H1 (cell line): ENCODE results near the gene RAB40B. TPM values are rescaled to one million over a fixed set of nuclear protein-coding genes. Genes with fewer than 3 reads are reported as not detected.

Experiments
- CTCF ChIA-PET: fragments of 300-600 bp; sonication (Branson Sonifier 250); formaldehyde crosslinking; loops from one replicate; lab custom pipeline; 2021; ENCODE audit not compliant: partially characterized antibody; lab: Charles Lee
- POLR2A ChIA-PET: fragments of 300-600 bp; sonication (Branson Sonifier 250); formaldehyde crosslinking; loops from one replicate; lab custom pipeline; 2021; ENCODE audit warnings: inconsistent platforms; ENCODE audit not compliant: partially characterized antibody; lab: Charles Lee
- DNase-seq, 2 experiments: peaks; one replicate each; pipeline versions ENCODE4 v3.0.0 to v3.0.0-alpha.2; 2010 to 2022; ENCODE audit warnings: low spot score in 2 of 2, low read depth in 1 of 2, mixed read lengths in 1 of 2
- FAIRE-seq: peaks from 2 replicates; lab custom pipeline; 2011; peaks lifted over from hg19 to GRCh38; lab: Jason Lieb, UNC
- H2AFZ ChIP-seq: 2 replicates; pipeline ENCODE4 v1.8.1; 2012; ENCODE audit warnings: low read length, inconsistent platforms
- H2AK5ac ChIP-seq: 2 replicates; pipeline ENCODE4 v1.6.1; 2013; ENCODE audit warnings: low read depth, low read length
- H2BK120ac ChIP-seq: replicated peaks from 2 replicates; pipeline ENCODE3; 2013; ENCODE audit warnings: low read depth, low read length, inconsistent platforms
- H2BK12ac ChIP-seq: 2 replicates; pipeline ENCODE4 v1.6.1; 2013; ENCODE audit warnings: low read depth, low read length
- H2BK15ac ChIP-seq: 2 replicates; pipeline ENCODE4 v1.6.1; 2013; ENCODE audit warnings: low read length
- H2BK20ac ChIP-seq: 2 replicates; pipeline ENCODE4 v1.6.1; 2013; ENCODE audit warnings: low read length
- H2BK5ac ChIP-seq: 2 replicates; pipeline ENCODE4 v1.6.1; 2013; ENCODE audit warnings: low read depth, low read length
- H3K14ac ChIP-seq: 2 replicates; pipeline ENCODE4 v1.6.1; 2013; ENCODE audit warnings: inconsistent platforms; ENCODE audit not compliant: insufficient read length
- H3K18ac ChIP-seq: 2 replicates; pipeline ENCODE4 v1.6.1; 2013; ENCODE audit warnings: low read length; ENCODE audit errors: extremely low read depth
- H3K23ac ChIP-seq: 2 replicates; pipeline ENCODE4 v1.6.1; 2013; ENCODE audit warnings: inconsistent platforms; ENCODE audit not compliant: insufficient read length
- H3K23me2 ChIP-seq: 2 replicates; pipeline ENCODE4 v1.6.1; 2013; ENCODE audit warnings: low read depth, low read length
- H3K27ac ChIP-seq: 2 replicates; pipeline ENCODE4 v1.6.1; 2011; ENCODE audit warnings: low read depth, low read length, inconsistent platforms
- H3K27me3 ChIP-seq, 4 experiments: replicated peaks in 1 of 4; 1 replicate in 1 of 4; 2 replicates in 3 of 4; pipeline versions ENCODE4 v1.6.1 to v1.8.1; 2011 to 2013; ENCODE audit warnings: low read length in 3 of 4, mild to moderate bottlenecking in 3 of 4, inconsistent platforms in 2 of 4, mixed read lengths in 2 of 4, moderate library complexity in 1 of 4; ENCODE audit not compliant: control insufficient read depth in 3 of 4, insufficient read depth in 3 of 4; ENCODE audit errors: extremely low read depth in 1 of 4
- H3K36me3 ChIP-seq, 4 experiments: 2 replicates each; pipeline versions ENCODE4 v1.6.1 to v1.8.1; 2011 to 2013; ENCODE audit warnings: mild to moderate bottlenecking in 4 of 4, low read length in 3 of 4, moderate library complexity in 2 of 4, control low read depth in 1 of 4, inconsistent platforms in 1 of 4; ENCODE audit not compliant: insufficient read depth in 4 of 4, control insufficient read depth in 2 of 4
- H3K4ac ChIP-seq: replicated peaks from 2 replicates; pipeline ENCODE3; 2013; ENCODE audit warnings: low read length, low read depth, mixed read lengths, inconsistent platforms; ENCODE audit not compliant: insufficient read length
- H3K4me1 ChIP-seq, 4 experiments: replicated peaks in 1 of 4; 1 replicate in 1 of 4; 2 replicates in 3 of 4; pipeline versions ENCODE4 v1.6.1 to v1.8.1; 2011 to 2013; ENCODE audit warnings: low read length in 3 of 4, inconsistent platforms in 2 of 4, mixed read lengths in 1 of 4; ENCODE audit not compliant: insufficient read depth in 4 of 4, control insufficient read depth in 3 of 4
- H3K4me2 ChIP-seq, 2 experiments: 2 replicates each; pipeline versions ENCODE4 v1.6.1 to v1.8.1; 2011 to 2013; ENCODE audit warnings: low read depth in 2 of 2, low read length in 2 of 2, control low read depth in 1 of 2, inconsistent platforms in 1 of 2, mild to moderate bottlenecking in 1 of 2; ENCODE audit not compliant: insufficient read depth in 1 of 2
- H3K4me3 ChIP-seq, 4 experiments: fragments of 200-600, 300-600 bp in 1 of 4; sonication (generic), shearing (Covaris generic), sonication (Bioruptor Twin) in 1 of 4; 2 replicates each; pipeline versions ENCODE4 v1.5.1 to v1.8.1; 2011 to 2016; ENCODE audit warnings: low read length in 4 of 4, low read depth in 3 of 4, control low read depth in 2 of 4, inconsistent platforms in 2 of 4, mild to moderate bottlenecking in 2 of 4, mixed read lengths in 1 of 4, moderate library complexity in 1 of 4; ENCODE audit not compliant: insufficient read depth in 2 of 4; ENCODE audit errors: extremely low read depth in 1 of 4
- H3K56ac ChIP-seq: replicated peaks from 2 replicates; pipeline ENCODE3; 2013; ENCODE audit warnings: low read depth, mild to moderate bottlenecking, mixed read lengths, low read length, inconsistent platforms; ENCODE audit not compliant: insufficient read length
- H3K79me1 ChIP-seq: 2 replicates; pipeline ENCODE4 v1.6.1; 2013; ENCODE audit warnings: low read depth, low read length, control low read depth
- H3K79me2 ChIP-seq, 2 experiments: 2 replicates each; pipeline versions ENCODE4 v1.6.1 to v1.8.1; 2012 to 2013; ENCODE audit warnings: low read length in 2 of 2, mild to moderate bottlenecking in 2 of 2, inconsistent platforms in 1 of 2; ENCODE audit not compliant: insufficient read depth in 2 of 2, control insufficient read depth in 1 of 2
- H3K9ac ChIP-seq, 4 experiments: replicated peaks in 1 of 4; 1 replicate in 1 of 4; 2 replicates in 3 of 4; pipeline versions ENCODE4 v1.6.1 to v1.8.1; 2011 to 2013; ENCODE audit warnings: low read depth in 3 of 4, low read length in 3 of 4, control low read depth in 2 of 4, mild to moderate bottlenecking in 2 of 4, moderate library complexity in 2 of 4, inconsistent platforms in 1 of 4; ENCODE audit errors: extremely low read depth in 1 of 4
- H3K9me3 ChIP-seq, 2 experiments: 2 replicates each; pipeline versions ENCODE4 v1.6.1 to v1.8.1; 2012 to 2013; ENCODE audit warnings: mild to moderate bottlenecking in 2 of 2, moderate library complexity in 2 of 2, control low read depth in 1 of 2, inconsistent platforms in 1 of 2, low read depth in 1 of 2, low read length in 1 of 2, mixed read lengths in 1 of 2; ENCODE audit not compliant: insufficient read depth in 2 of 2
- H4K20me1 ChIP-seq, 2 experiments: replicated peaks in 1 of 2; 2 replicates each; pipeline versions ENCODE3 to v1.8.1; 2011 to 2013; ENCODE audit warnings: inconsistent platforms in 2 of 2, low read length in 2 of 2, mild to moderate bottlenecking in 1 of 2; ENCODE audit not compliant: insufficient read depth in 2 of 2, control insufficient read depth in 1 of 2
- H4K5ac ChIP-seq: 2 replicates; pipeline ENCODE4 v1.6.1; 2013; ENCODE audit warnings: low read length, low read depth, mixed read lengths, inconsistent platforms; ENCODE audit not compliant: insufficient read length
- H4K8ac ChIP-seq: 2 replicates; pipeline ENCODE4 v1.8.0; 2013; ENCODE audit warnings: mild to moderate bottlenecking, moderate library complexity, low read length, inconsistent platforms; ENCODE audit not compliant: insufficient read depth; ENCODE audit errors: extremely low read depth
- H4K91ac ChIP-seq: replicated peaks from 2 replicates; pipeline ENCODE3; 2013; ENCODE audit warnings: low read length, mixed read lengths, inconsistent platforms; ENCODE audit not compliant: insufficient read length
- ASH2L ChIP-seq: fragments of 200-600, 300-600 bp; sonication (generic); IDR thresholded peaks from one replicate; pipeline ENCODE4 v1.7.1; 2017; ENCODE audit warnings: low read length
- BCL11A ChIP-seq, 2 experiments: IDR thresholded peaks; one replicate each; pipeline ENCODE4 v1.6.1; 2011; ENCODE audit warnings: low read depth in 2 of 2, low read length in 2 of 2, mild to moderate bottlenecking in 2 of 2
- CHD1 ChIP-seq: IDR thresholded peaks from 2 replicates; pipeline ENCODE4 v1.6.1; 2012; ENCODE audit warnings: low read depth, low read length, improper control_type of control experiment
- CREB1 ChIP-seq: IDR thresholded peaks from 2 replicates; pipeline ENCODE4 v1.6.1; 2012; ENCODE audit warnings: inconsistent platforms
- CTCF ChIP-seq, 3 experiments: IDR thresholded peaks; 1 replicate in 2 of 3; 2 replicates in 1 of 3; pipeline versions ENCODE4 v1.5.1 to v1.6.1; 2011; ENCODE audit warnings: low read length in 3 of 3, mild to moderate bottlenecking in 3 of 3, inconsistent platforms in 2 of 3, low read depth in 1 of 3, moderate library complexity in 1 of 3; ENCODE audit not compliant: insufficient read depth in 1 of 3; ENCODE audit errors: control extremely low read depth in 1 of 3
- E2F6 ChIP-seq: IDR thresholded peaks from 2 replicates; pipeline ENCODE4 v1.6.1; 2012; ENCODE audit warnings: inconsistent platforms
- EP300 ChIP-seq, 2 experiments: IDR thresholded peaks; 1 replicate in 1 of 2; 2 replicates in 1 of 2; pipeline ENCODE4 v1.6.1; 2011 to 2012; ENCODE audit warnings: low read depth in 2 of 2, low read length in 2 of 2, mild to moderate bottlenecking in 2 of 2, borderline replicate concordance in 1 of 2, inconsistent platforms in 1 of 2, moderate library complexity in 1 of 2
- SIRT6 ChIP-seq: IDR thresholded peaks from one replicate; pipeline ENCODE4 v1.7.1; 2012; ENCODE audit warnings: low read length, inconsistent platforms
- SP2 ChIP-seq: IDR thresholded peaks from 2 replicates; pipeline ENCODE4 v1.6.1; 2012; ENCODE audit warnings: mild to moderate bottlenecking, low read length, inconsistent platforms
- TEAD4 ChIP-seq: IDR thresholded peaks from 2 replicates; pipeline ENCODE4 v1.6.1; 2012; ENCODE audit warnings: low read depth, low read length, inconsistent platforms, mixed read lengths
- WGBS, 2 experiments: shearing (Covaris generic) in 1 of 2; methylation state at CpG; one replicate each; pipeline versions ENCODE4 v1.1.6 to v1.1.7; 2013 to 2015; ENCODE audit warnings: low lambda C conversion rate in 2 of 2, mixed read lengths in 2 of 2, inconsistent platforms in 1 of 2, low coverage in 1 of 2, missing lambda C conversion rate in 1 of 2; ENCODE audit not compliant: insufficient replicate concordance in 2 of 2, insufficient coverage in 1 of 2, insufficient read length in 1 of 2; ENCODE audit errors: extremely low coverage in 1 of 2, missing lambda C conversion rate in 1 of 2; 5-methylcytosine and 5-hydroxymethylcytosine counted together
- polyA plus RNA-seq, 7 experiments: library from polyadenylated mRNA; depleted of rRNA in 3 of 7; stranded (reverse) in 5 of 7; unstranded in 2 of 7; fragments of >200 nt in 5 of 7; fragments of 200-250 nt in 2 of 7; gene quantifications; 1 replicate in 5 of 7; 2 replicates in 1 of 7; 4 replicates in 1 of 7; pipeline versions ENCODE4 v1.2.1 to v1.2.3, GENCODE V29; 2011 to 2013; ENCODE audit warnings: missing spikeins in 2 of 7, mixed read lengths in 2 of 7
- total RNA-seq: library from RNA; stranded (reverse); fragmentation: NEBNext Ultra II Directional; extraction: Animal tissue kit (Norgen Biotek cat#: 25700); gene quantifications from 2 replicates; pipeline ENCODE4 v1.2.1, GENCODE V29; 2021

The RAB40B gene
- total and polyA plus RNA-seq, 2 of the 8 experiments (the other 6 are each of a cell fraction or from before 2014, with no cell fraction given) = 3.1 to 4.6 TPM

- DNase-seq = no peak
- H4K20me1 ChIP-seq = peaks cover 0 to 9% of the 10 kb centered on the region in 2 experiments
- no peaks in the 10 kb centered on the region for H3K23me2 ChIP-seq
- H3K4me3 ChIP-seq = no peak overlapping the region
- H2BK5ac ChIP-seq = no peak overlapping the region
- H3K27me3 ChIP-seq = no peaks in the 10 kb centered on the region
- H4K8ac ChIP-seq = no peak overlapping the region
- no peak overlapping the region for H4K5ac ChIP-seq
- no peak overlapping the region for H2BK20ac ChIP-seq
- peak overlapping the region; percentile 35 for H4K91ac ChIP-seq
- FAIRE-seq = no peak
- H3K4ac ChIP-seq = no peak overlapping the region
- H3K79me1 ChIP-seq = no peaks in the 10 kb centered on the region
- CTCF ChIA-PET = interaction anchor here (1.3 to 2.2 kb wide), 2 partner anchors 9 to 10 kb away, joined by 6 to 14 read pairs; no protein-coding TSS in a partner anchor
- POLR2A ChIA-PET = interaction anchor here (1.6 kb wide), 1 partner anchor 9 kb away, joined by 4 read pairs; no protein-coding TSS in a partner anchor
- no peak overlapping the region for H2BK15ac ChIP-seq
- H2BK12ac ChIP-seq = no peak overlapping the region
- no peak overlapping the region for H3K9ac ChIP-seq
- H3K56ac ChIP-seq = no peak overlapping the region
- no peak overlapping the region for H3K27ac ChIP-seq
- no peak overlapping the region for H3K14ac ChIP-seq
- peaks cover 0 to 4% of the 10 kb centered on the region in 2 experiments; a peak in 1 of 4 replicates for H3K9me3 ChIP-seq
- WGBS, 2 experiments = 91% methylated on average over 36 of the region's 36 CpGs; no CpG with 5 or more reads in 1 of the 2 experiments
- H2AFZ ChIP-seq = no peak overlapping the region
- no peaks in the 10 kb centered on the region for H3K4me1 ChIP-seq
- no peak overlapping the region for H3K18ac ChIP-seq
- H3K36me3 ChIP-seq = no peaks in the 10 kb centered on the region; a peak in 1 of 8 replicates
- H3K4me2 ChIP-seq = no peak overlapping the region
- H3K23ac ChIP-seq = no peak overlapping the region
- H2BK120ac ChIP-seq = no peak overlapping the region
- H3K79me2 ChIP-seq = no peaks in the 10 kb centered on the region
- H2AK5ac ChIP-seq = no peak overlapping the region
- no peak for TF ChIP-seq ASH2L
- no peak for TF ChIP-seq BCL11A (IDR thresholded peaks at IDR 0.05; ENCODE audit: low read depth in 2 of 2, low read length in 2 of 2)
- TF ChIP-seq CTCF (IDR thresholded peaks at IDR 0.05; ENCODE audit: control extremely low read depth in 1 of 3, insufficient read depth in 1 of 3, low read depth in 1 of 3, low read length in 3 of 3) = no peak
- TF ChIP-seq CREB1 = no peak
- no peak for TF ChIP-seq TEAD4
- TF ChIP-seq SIRT6 = no peak
- no peak for TF ChIP-seq CHD1
- no peak for TF ChIP-seq EP300 (IDR thresholded peaks at IDR 0.05; ENCODE audit: borderline replicate concordance in 1 of 2, low read depth in 2 of 2, low read length in 2 of 2)
- TF ChIP-seq SP2 = no peak
- no peak for TF ChIP-seq E2F6
Observed at GRCh38 chr17:82658796-82659452, 39.6 kb downstream of the RAB40B start.
